K562 (cell line): ENCODE measurements around the gene OR6K2. TPM values are rescaled to one million over a fixed set of nuclear protein-coding genes. Genes with fewer than 3 reads are reported as not detected.
A peak's percentile ranks its signal among the peaks of the same experiment; 100 is the strongest.

Experiments
- ATAC-seq: fragments of 200-7000 bp; cut with Tn5 transposase; 3 replicates; pipeline ENCODE4 v1.9.1; 2020; ENCODE audit warnings: moderate library complexity
- BruUV-seq: library from RNA; stranded (reverse); fragments of 400-500 nt; replicated peaks from 2 replicates; lab custom pipeline; 2021; lab: Mats Ljungman, UMichigan
- CTCF ChIA-PET: fragments of 300-600 bp; formaldehyde crosslinking; extraction: SDS; loops from one replicate; lab custom pipeline; 2021; ENCODE audit warnings: low intra/inter-chr PET ratio; lab: Yijun Ruan, JAX
- POLR2A ChIA-PET: fragments of 300-600, 350-650 bp; sonication (Branson Sonifier 250); formaldehyde crosslinking; extraction: SDS; loops from one replicate; lab custom pipeline; 2021; ENCODE audit warnings: antibody characterized with exemption, inconsistent platforms; lab: Yijun Ruan, JAX
- DNase-seq, 4 experiments: peaks; one replicate each; pipeline versions ENCODE4 v3.0.0 to v3.0.0-alpha.2; 2011 to 2018; ENCODE audit warnings: low spot score in 3 of 4, mixed read lengths in 3 of 4; ENCODE audit errors: extremely low read depth in 1 of 4
- FAIRE-seq: peaks from 2 replicates; lab custom pipeline; 2011; peaks lifted over from hg19 to GRCh38; lab: Jason Lieb, UNC
- H2AFZ ChIP-seq: 2 replicates; pipeline ENCODE4 v1.6.0; 2011; ENCODE audit warnings: low read depth, low read length, control low read depth, inconsistent platforms
- H3K27ac ChIP-seq: fragments of 200-600 bp; 3 replicates; pipeline ENCODE4 v1.8.0; 2011; ENCODE audit warnings: low read depth, mild to moderate bottlenecking, control low read depth, inconsistent platforms, low read length, moderate library complexity, mixed read lengths; ENCODE audit errors: extremely low read depth
- H3K27me3 ChIP-seq, 2 experiments: fragments of 300-600 bp in 1 of 2; 2 replicates in 1 of 2; 3 replicates in 1 of 2; pipeline versions ENCODE4 v1.6.0 to v1.8.0; 2011; ENCODE audit warnings: inconsistent platforms in 2 of 2, low read length in 2 of 2, mild to moderate bottlenecking in 1 of 2, mixed read lengths in 1 of 2, moderate library complexity in 1 of 2; ENCODE audit not compliant: control insufficient read depth in 2 of 2, insufficient read depth in 2 of 2
- H3K36me3 ChIP-seq: fragments of 300-600 bp; 3 replicates; pipeline ENCODE4 v1.8.0; 2011; ENCODE audit warnings: mild to moderate bottlenecking, low read length, inconsistent platforms; ENCODE audit not compliant: control insufficient read depth, insufficient read depth
- H3K4me1 ChIP-seq, 2 experiments: fragments of 200-600 bp in 1 of 2; replicated peaks in 1 of 2; 2 replicates in 1 of 2; 3 replicates in 1 of 2; pipeline versions ENCODE4 v1.5.1 to v1.8.0; 2011; ENCODE audit warnings: inconsistent platforms in 2 of 2, low read length in 2 of 2, mild to moderate bottlenecking in 1 of 2, mixed read lengths in 1 of 2, moderate library complexity in 1 of 2; ENCODE audit not compliant: control insufficient read depth in 2 of 2, insufficient read depth in 2 of 2
- H3K4me2 ChIP-seq: 2 replicates; pipeline ENCODE4 v1.6.1; 2011; ENCODE audit warnings: low read length, control low read depth, inconsistent platforms, mixed read lengths; ENCODE audit not compliant: insufficient read depth
- H3K4me3 ChIP-seq: fragments of 200-600 bp; sonication (generic), shearing (Covaris generic); 2 replicates; pipeline ENCODE4 v1.5.1; 2016; ENCODE audit warnings: control low read depth, inconsistent platforms
- H3K79me2 ChIP-seq: fragments of 200-600 bp; 3 replicates; pipeline ENCODE4 v1.8.0; 2011; ENCODE audit warnings: low read length, inconsistent platforms; ENCODE audit not compliant: control insufficient read depth, insufficient read depth
- H3K9ac ChIP-seq, 2 experiments: 2 replicates each; pipeline versions ENCODE4 v1.6.0 to v1.6.1; 2011; ENCODE audit warnings: low read depth in 2 of 2, low read length in 2 of 2, control low read depth in 1 of 2, inconsistent platforms in 1 of 2, mild to moderate bottlenecking in 1 of 2, mixed read lengths in 1 of 2; ENCODE audit not compliant: insufficient read depth in 1 of 2
- H3K9me1 ChIP-seq: one replicate; pipeline ENCODE4 v1.6.0; 2011; ENCODE audit warnings: inconsistent platforms, mild to moderate bottlenecking, low read length, moderate library complexity; ENCODE audit not compliant: control insufficient read depth, insufficient read depth
- H3K9me3 ChIP-seq: replicated peaks from 2 replicates; pipeline ENCODE4 v1.5.1; 2011; ENCODE audit warnings: low read depth, low read length, inconsistent platforms; ENCODE audit not compliant: control insufficient read depth, insufficient read depth
- H4K20me1 ChIP-seq: replicated peaks from 2 replicates; pipeline ENCODE4 v1.6.1; 2011; ENCODE audit warnings: low read length, inconsistent platforms, mixed read lengths; ENCODE audit not compliant: control insufficient read depth, insufficient read depth
- DPF2 ChIP-seq: fragments of 450-650 bp; IDR thresholded peaks from 2 replicates; pipeline ENCODE4 v1.6.1; 2016
- ELF1 ChIP-seq: fragments of 200-800 bp; sonication (Bioruptor generic); IDR thresholded peaks from 2 replicates; pipeline ENCODE4 v1.6.1; 2016; ENCODE audit warnings: missing genetic modification characterization, missing compliant biosample characterization
- GTF2E2 ChIP-seq: fragments of 200-800 bp; sonication (Bioruptor generic); IDR thresholded peaks from 2 replicates; pipeline ENCODE4 v1.6.1; 2016; ENCODE audit warnings: missing genetic modification characterization, missing compliant biosample characterization
- HDAC8 ChIP-seq: fragments of 450-650 bp; IDR thresholded peaks from 2 replicates; pipeline ENCODE4 v1.6.1; 2016; ENCODE audit warnings: mild to moderate bottlenecking, missing genetic modification characterization, moderate library complexity, missing compliant biosample characterization
- HMBOX1 ChIP-seq: sonication (generic); IDR thresholded peaks from 2 replicates; pipeline ENCODE4 v1.6.1; 2016
- MAX ChIP-seq: sonication (generic); formaldehyde crosslinking; IDR thresholded peaks from 2 replicates; pipeline ENCODE4 v1.9.0; 2022; ENCODE audit warnings: mild to moderate bottlenecking, missing genetic modification reagents
- MLLT1 ChIP-seq, 2 experiments: fragments of 450-650 bp; IDR thresholded peaks; 2 replicates each; pipeline ENCODE4 v1.6.1; 2016
- SMARCA4 ChIP-seq: fragments of 450-650 bp; IDR thresholded peaks from 2 replicates; pipeline ENCODE4 v1.6.1; 2016
- TARDBP ChIP-seq: fragments of 450-650 bp; IDR thresholded peaks from 2 replicates; pipeline ENCODE4 v1.6.1; 2016
- ZNF395 ChIP-seq: fragments of 200-800 bp; sonication (Bioruptor generic); IDR thresholded peaks from 2 replicates; pipeline ENCODE4 v1.6.1; 2017; ENCODE audit warnings: missing genetic modification characterization, missing compliant biosample characterization
- ZNF592 ChIP-seq: fragments of 450-650 bp; IDR thresholded peaks from 2 replicates; pipeline ENCODE4 v1.6.1; 2017; ENCODE audit warnings: antibody characterized with exemption, mild to moderate bottlenecking
- WGBS: fragments of 100-300 bp; shearing (Covaris generic); methylation state at CpG from one replicate; pipeline ENCODE4 v1.1.6; 2016; ENCODE audit warnings: low coverage, mixed read lengths; ENCODE audit not compliant: insufficient coverage; ENCODE audit errors: missing lambda C conversion rate; 5-methylcytosine and 5-hydroxymethylcytosine counted together
- in situ Hi-C: fragments of 300-500 bp; cut with MboI; formaldehyde crosslinking; loops from 4 replicates; pipeline ENCODE4 v1.15.0; 2018; ENCODE audit warnings: inconsistent platforms, mixed read lengths
- intact Hi-C: fragments of 100-400 bp; cut with micrococcal nuclease; formaldehyde crosslinking; loops from 2 replicates; pipeline ENCODE4 v1.14.2; 2022
- polyA plus RNA-seq, 8 experiments: library from polyadenylated mRNA; depleted of rRNA in 4 of 8; stranded (reverse) in 5 of 8; unstranded in 3 of 8; fragments of >200 nt; fragmentation: Nextera tagmentation in 2 of 8; fragmentation: Illumina TruSeq in 1 of 8; extraction: Ambion mirVana in 2 of 8; extraction: Trizol in 1 of 8; gene quantifications; 2 replicates each; pipeline versions ENCODE4 v1.2.1 to v1.2.3, GENCODE V29; 2011 to 2014; ENCODE audit warnings: inconsistent platforms in 1 of 8, missing spikeins in 1 of 8
- total RNA-seq, 7 experiments: library from RNA; depleted of rRNA in 6 of 7; stranded (reverse); fragments of >200 nt in 6 of 7; fragmentation: Illumina TruSeq in 2 of 7; extraction: Trizol in 2 of 7; gene quantifications; 2 replicates each; pipeline versions ENCODE4 v1.2.1 to v1.2.3, GENCODE V29; 2011 to 2021; ENCODE audit warnings: low replicate concordance in 1 of 7

OR6K2 gene
- total and polyA plus RNA-seq, 9 of the 15 experiments (the other 6 are each of a cell fraction or from before 2014, with no cell fraction given): not detected

GRCh38 chr1:158685085-158685484 is 15.4 kb downstream of the OR6K2 start:
- WGBS: 0% methylated on average over 7 of the region's 7 CpGs
- peak; percentile 57 for FAIRE-seq
- H3K27ac ChIP-seq: peak overlapping the region; percentile 82
- TF ChIP-seq DPF2: 0 out of 2 replicates have a peak, but pooled peaks have one; percentile 12
- no peak for TF ChIP-seq HDAC8 (tag)
- no peak for TF ChIP-seq GTF2E2 (tag)
- no peak for TF ChIP-seq TARDBP
- TF ChIP-seq ZNF592: peak; percentile 9; the same call in 1 of the 2 replicates
- no peak for TF ChIP-seq MAX (CRISPR knock-in tag)
- TF ChIP-seq ELF1: 0 out of 2 replicates have a peak, but pooled peaks have one; percentile 26
- TF ChIP-seq HMBOX1: 0 out of 2 replicates have a peak, but pooled peaks have one; percentile 25
- peak; percentile 72 to 73; a peak in 2 of 4 replicates for TF ChIP-seq MLLT1 (IDR thresholded peaks at IDR 0.05)
- TF ChIP-seq ZNF395 (CRISPR knock-in tag): 0 out of 2 replicates have a peak, but pooled peaks have one; percentile 26
- peak; percentile 50; the same call in 1 of the 2 replicates for TF ChIP-seq SMARCA4
- H4K20me1 ChIP-seq: no peaks in the 10 kb centered on the region
- H2AFZ ChIP-seq: peak overlapping the region; percentile 54
- no peaks in the 10 kb centered on the region for H3K9me3 ChIP-seq
- peak overlapping the region; percentile 83 for H3K4me2 ChIP-seq
- intact Hi-C loops: loop anchor here (5.0 to 10.0 kb wide), 3 partner anchors 117 to 310 kb away; no protein-coding TSS in a partner anchor
- H3K4me1 ChIP-seq: peaks cover 0 to 17% of the 10 kb centered on the region in 2 experiments; a peak in 2 of 5 replicates
- CTCF ChIA-PET: no interaction called here
- H3K4me3 ChIP-seq: peak overlapping the region; percentile 47
- POLR2A ChIA-PET: interaction anchor here (2.4 kb wide), 1 partner anchor 9 kb away, joined by 9 read pairs; no protein-coding TSS in a partner anchor
- no TSS peak for BruUV-seq
- ATAC-seq: peak; percentile 74
- peak in 2 of 4 experiments; percentile 30 to 69 for DNase-seq
- H3K9ac ChIP-seq: peak overlapping the region; percentile 87 to 92
- in situ Hi-C loops: no loop called here
- peaks cover 48% of the 10 kb centered on the region for H3K36me3 ChIP-seq
- H3K79me2 ChIP-seq: peaks cover 43% of the 10 kb centered on the region
- H3K27me3 ChIP-seq: no peaks in the 10 kb centered on the region
- no peaks in the 10 kb centered on the region for H3K9me1 ChIP-seq
